Loucy (cell line): ENCODE results near the gene BCKDHB.

ENCODE experiments used
- H2AFZ ChIP-seq: fragments of 200-600 bp; sonication (generic); 2 replicates; pipeline ENCODE4 v1.6.0; 2016; ENCODE audit warnings: antibody characterized with exemption, mild to moderate bottlenecking, low read length, moderate library complexity
- H3F3A ChIP-seq: fragments of 200-600 bp; 2 replicates; pipeline ENCODE4 v1.6.0; 2016; ENCODE audit warnings: antibody characterized with exemption, low read depth, mild to moderate bottlenecking
- H3K27me3 ChIP-seq: fragments of 200-600 bp; sonication (generic); 2 replicates; pipeline ENCODE4 v1.6.1; 2014; ENCODE audit warnings: low read length, mild to moderate bottlenecking; ENCODE audit not compliant: insufficient read depth, poor library complexity, severe bottlenecking
- H3K36me3 ChIP-seq: fragments of 200-600 bp; sonication (generic); 2 replicates; pipeline ENCODE4 v1.6.1; 2016; ENCODE audit warnings: low read length; ENCODE audit not compliant: insufficient read depth
- H3K4me1 ChIP-seq: fragments of 200-600 bp; sonication (generic); 2 replicates; pipeline ENCODE4 v1.5.1; 2014; ENCODE audit warnings: low read length, mild to moderate bottlenecking; ENCODE audit not compliant: insufficient read depth, poor library complexity, severe bottlenecking
- H3K4me2 ChIP-seq: fragments of 200-600 bp; sonication (generic); 2 replicates; pipeline ENCODE4 v1.6.0; 2014; ENCODE audit warnings: antibody characterized with exemption, low read length, low read depth, mild to moderate bottlenecking; ENCODE audit not compliant: poor library complexity, severe bottlenecking
- H3K4me3 ChIP-seq: fragments of 200-600 bp; sonication (generic); 2 replicates; pipeline ENCODE4 v1.5.1; 2014; ENCODE audit warnings: low read length, mild to moderate bottlenecking, mixed read lengths; ENCODE audit not compliant: poor library complexity, severe bottlenecking
- H3K79me2 ChIP-seq: fragments of 200-600 bp; sonication (generic); 2 replicates; pipeline ENCODE4 v1.6.1; 2014; ENCODE audit warnings: low read length; ENCODE audit not compliant: insufficient read depth
- H3K9ac ChIP-seq: fragments of 200-600 bp; sonication (generic); 2 replicates; pipeline ENCODE4 v1.6.0; 2014; ENCODE audit warnings: mild to moderate bottlenecking, low read depth, low read length, moderate library complexity; ENCODE audit not compliant: poor library complexity, severe bottlenecking
- H3K9me2 ChIP-seq: fragments of 200-600 bp; sonication (generic); replicated peaks from 2 replicates; pipeline ENCODE4 v1.6.1; 2016; ENCODE audit warnings: low read depth, low read length, mixed read lengths
- H3K9me3 ChIP-seq: fragments of 200-600 bp; sonication (generic); 2 replicates; pipeline ENCODE4 v1.6.1; 2014; ENCODE audit warnings: mild to moderate bottlenecking, antibody characterized with exemption, low read length, low read depth; ENCODE audit not compliant: insufficient read depth
- H4K20me1 ChIP-seq: fragments of 200-600 bp; sonication (generic); 2 replicates; pipeline ENCODE4 v1.6.0; 2014; ENCODE audit warnings: antibody characterized with exemption, low read length, mild to moderate bottlenecking; ENCODE audit not compliant: insufficient read depth, poor library complexity, severe bottlenecking
- EZH2phosphoT487 ChIP-seq: fragments of 200-600 bp; IDR thresholded peaks from 2 replicates; pipeline ENCODE4 v1.6.1; 2018; ENCODE audit warnings: antibody characterized with exemption, mild to moderate bottlenecking, moderate library complexity, borderline replicate concordance
- TF ChIP-seq, protein P1 (sequence below): fragments of 200-600 bp; sonication (generic); conservative IDR thresholded peaks from 2 replicates; pipeline ENCODE4 v1.5.1; 2014; ENCODE audit warnings: mild to moderate bottlenecking, antibody characterized with exemption, low read length

Gene BCKDHB

DNA sequence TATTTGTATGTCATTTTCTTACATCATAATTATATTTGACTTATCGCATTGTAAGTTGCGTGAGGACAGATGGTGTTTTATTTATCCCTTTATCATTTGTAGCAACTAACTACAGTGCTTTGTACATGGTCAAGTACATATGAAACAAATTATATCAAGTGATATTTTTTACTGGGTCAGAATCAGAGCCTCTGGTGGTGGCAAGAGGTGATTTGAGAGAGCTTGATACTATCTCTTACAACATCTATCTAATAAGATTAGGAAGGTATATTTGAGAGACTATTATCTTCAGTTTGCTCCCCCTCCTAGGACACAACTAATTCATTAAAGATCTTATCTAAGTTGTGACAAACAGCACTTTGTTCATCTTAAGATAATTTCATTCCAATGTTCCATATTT, 47.7 kb downstream of the BCKDHB start:
- H3K9me3 ChIP-seq = no peaks in the 10 kb centered on the region
- no peaks in the 10 kb centered on the region for H3F3A ChIP-seq
- H3K9me2 ChIP-seq = no peaks in the 10 kb centered on the region
- no peaks in the 10 kb centered on the region for H3K4me1 ChIP-seq
- H3K36me3 ChIP-seq = no peaks in the 10 kb centered on the region
- no peaks in the 10 kb centered on the region for H3K79me2 ChIP-seq
- no peaks in the 10 kb centered on the region for H3K27me3 ChIP-seq
- no peak overlapping the region for H3K9ac ChIP-seq
- no peak overlapping the region for H3K4me2 ChIP-seq
- H2AFZ ChIP-seq = no peak overlapping the region
- H4K20me1 ChIP-seq = no peaks in the 10 kb centered on the region
- no peak overlapping the region for H3K4me3 ChIP-seq
- no peak for TF ChIP-seq EZH2phosphoT487
- TF ChIP-seq, protein P1, sequence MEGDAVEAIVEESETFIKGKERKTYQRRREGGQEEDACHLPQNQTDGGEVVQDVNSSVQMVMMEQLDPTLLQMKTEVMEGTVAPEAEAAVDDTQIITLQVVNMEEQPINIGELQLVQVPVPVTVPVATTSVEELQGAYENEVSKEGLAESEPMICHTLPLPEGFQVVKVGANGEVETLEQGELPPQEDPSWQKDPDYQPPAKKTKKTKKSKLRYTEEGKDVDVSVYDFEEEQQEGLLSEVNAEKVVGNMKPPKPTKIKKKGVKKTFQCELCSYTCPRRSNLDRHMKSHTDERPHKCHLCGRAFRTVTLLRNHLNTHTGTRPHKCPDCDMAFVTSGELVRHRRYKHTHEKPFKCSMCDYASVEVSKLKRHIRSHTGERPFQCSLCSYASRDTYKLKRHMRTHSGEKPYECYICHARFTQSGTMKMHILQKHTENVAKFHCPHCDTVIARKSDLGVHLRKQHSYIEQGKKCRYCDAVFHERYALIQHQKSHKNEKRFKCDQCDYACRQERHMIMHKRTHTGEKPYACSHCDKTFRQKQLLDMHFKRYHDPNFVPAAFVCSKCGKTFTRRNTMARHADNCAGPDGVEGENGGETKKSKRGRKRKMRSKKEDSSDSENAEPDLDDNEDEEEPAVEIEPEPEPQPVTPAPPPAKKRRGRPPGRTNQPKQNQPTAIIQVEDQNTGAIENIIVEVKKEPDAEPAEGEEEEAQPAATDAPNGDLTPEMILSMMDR = no peak

DNA sequence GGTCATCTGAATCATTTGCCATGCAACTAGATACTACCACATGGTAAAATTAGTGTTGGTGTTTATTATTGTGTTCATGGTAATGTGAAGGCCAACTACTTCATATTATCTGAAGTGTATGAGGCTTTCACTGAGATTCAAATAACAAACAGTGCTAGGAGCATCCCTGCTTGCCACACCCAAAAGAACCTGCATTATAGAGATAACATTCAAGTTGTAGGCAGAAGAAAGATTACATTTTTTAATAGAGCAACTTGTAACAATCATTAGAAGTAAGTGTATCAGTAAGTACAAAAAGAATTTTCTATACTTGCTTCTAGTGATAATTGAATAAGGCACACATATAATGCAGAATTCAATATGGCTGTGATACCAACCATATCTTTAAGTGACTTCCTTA, 49.8 kb downstream of the BCKDHB start:
- no peak overlapping the region for H3K4me2 ChIP-seq
- H3K4me3 ChIP-seq = no peak overlapping the region
- no peaks in the 10 kb centered on the region for H3K36me3 ChIP-seq
- no peak for TF ChIP-seq EZH2phosphoT487
- TF ChIP-seq, protein P1 = no peak
- H3K9me2 ChIP-seq = no peaks in the 10 kb centered on the region
- H3K9ac ChIP-seq = no peak overlapping the region
- no peaks in the 10 kb centered on the region for H4K20me1 ChIP-seq
- H3K9me3 ChIP-seq = no peaks in the 10 kb centered on the region
- no peaks in the 10 kb centered on the region for H3F3A ChIP-seq
- no peaks in the 10 kb centered on the region for H3K79me2 ChIP-seq
- no peaks in the 10 kb centered on the region for H3K27me3 ChIP-seq
- no peaks in the 10 kb centered on the region for H3K4me1 ChIP-seq
- H2AFZ ChIP-seq = no peak overlapping the region

DNA sequence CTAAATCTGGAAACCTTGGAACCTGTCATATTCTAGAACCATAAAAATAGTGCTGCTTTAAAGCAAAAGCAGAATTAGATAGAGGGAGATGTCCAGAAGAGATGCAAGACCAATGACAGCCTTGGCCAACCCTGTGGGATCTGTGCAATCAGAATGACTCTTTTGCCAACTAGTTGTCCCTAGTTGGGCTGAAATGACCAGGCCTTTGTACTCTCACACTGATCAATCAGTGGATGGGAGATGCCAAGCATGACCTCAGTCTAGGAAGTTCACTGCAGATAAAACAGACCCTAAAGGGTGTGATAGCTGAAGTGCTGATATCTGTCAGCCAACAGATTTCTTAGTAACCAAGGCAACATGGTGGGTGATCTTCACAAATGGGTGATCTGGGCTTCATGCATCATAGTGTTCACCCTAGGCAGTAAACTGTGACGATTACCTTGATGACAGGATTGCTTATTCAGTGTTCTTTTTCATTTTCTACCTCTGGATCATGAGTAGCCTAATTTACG, 52.1 kb downstream of the BCKDHB start:
- H3K4me1 ChIP-seq = no peaks in the 10 kb centered on the region
- no peak overlapping the region for H3K4me3 ChIP-seq
- no peaks in the 10 kb centered on the region for H3F3A ChIP-seq
- H3K9me2 ChIP-seq = no peaks in the 10 kb centered on the region
- TF ChIP-seq, protein P1 = no peak
- no peak for TF ChIP-seq EZH2phosphoT487
- H3K36me3 ChIP-seq = no peaks in the 10 kb centered on the region
- H3K27me3 ChIP-seq = no peaks in the 10 kb centered on the region
- H3K9me3 ChIP-seq = no peaks in the 10 kb centered on the region
- no peak overlapping the region for H2AFZ ChIP-seq
- no peaks in the 10 kb centered on the region for H4K20me1 ChIP-seq
- H3K79me2 ChIP-seq = no peaks in the 10 kb centered on the region
- no peak overlapping the region for H3K4me2 ChIP-seq
- H3K9ac ChIP-seq = no peak overlapping the region
